Gastroesophageal sphincter (tissue), 3 donors: ENCODE data around the gene MMP24.

Experiments
- CTCF ChIP-seq, 4 experiments: fragments of 200-600 bp in 2 of 4; fragments of 450-650 bp in 2 of 4; sonication (generic) in 1 of 4; IDR thresholded peaks; one replicate each; pipeline ENCODE4 v1.5.1; 2017 to 2019; ENCODE audit warnings: antibody characterized with exemption in 4 of 4, mild to moderate bottlenecking in 2 of 4, moderate library complexity in 2 of 4
- EP300 ChIP-seq: sonication (generic); formaldehyde crosslinking; IDR thresholded peaks from one replicate; pipeline ENCODE4 v1.6.1; 2017; ENCODE audit warnings: antibody characterized with exemption, mild to moderate bottlenecking
- POLR2A ChIP-seq, 2 donors: fragments of 450-650 bp; IDR thresholded peaks; one replicate each; pipeline ENCODE4 v1.6.1; 2017; ENCODE audit warnings: antibody characterized with exemption in 2 of 2, mild to moderate bottlenecking in 2 of 2, moderate library complexity in 1 of 2
- POLR2AphosphoS5 ChIP-seq: sonication (generic); formaldehyde crosslinking; IDR thresholded peaks from one replicate; pipeline ENCODE4 v1.6.1; 2017; ENCODE audit warnings: antibody characterized with exemption

DNA sequence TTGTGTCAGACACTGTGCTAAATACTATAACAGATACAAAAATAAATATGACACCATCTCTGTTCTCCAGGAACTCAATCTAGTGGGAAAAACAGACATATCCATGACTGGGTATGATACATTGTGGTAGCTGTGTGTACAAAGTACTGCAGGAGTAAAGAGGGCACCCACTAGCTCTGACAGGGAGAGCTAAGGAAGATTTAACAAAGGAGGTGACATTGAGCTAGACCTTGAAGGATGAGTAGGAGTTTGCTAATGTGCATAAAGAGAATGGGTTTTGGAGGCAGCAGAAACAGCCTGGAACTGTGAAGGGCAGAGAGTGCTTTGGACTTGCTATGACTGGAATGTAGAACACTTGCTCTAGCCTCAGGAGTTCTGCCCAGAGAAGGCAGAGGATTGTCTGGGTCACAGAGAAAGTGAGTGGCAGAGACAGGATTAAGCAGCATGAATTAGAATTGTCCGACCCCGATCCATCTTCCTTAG is 14.4 kb downstream of the MMP24 start:
- TF ChIP-seq POLR2AphosphoS5 (no peak), CTCF (IDR thresholded peaks at IDR 0.05) (no peak), POLR2A (IDR thresholded peaks at IDR 0.05) (no peak), EP300 (no peak)
